HL-60 (cell line): ENCODE measurements around the gene OTOS.

Experiments used
- DNase-seq, 2 experiments: peaks; one replicate each; pipeline ENCODE4 v3.0.0-alpha.2; 2010 to 2020; ENCODE audit warnings: low read depth in 1 of 2, low spot score in 1 of 2
- H3K27ac ChIP-seq: fragments of 250-450 bp; sonication (Bioruptor Pico); replicated peaks from 2 replicates; pipeline ENCODE4 v1.5.1; 2020; ENCODE audit warnings: mild to moderate bottlenecking, moderate library complexity
- H3K27me3 ChIP-seq: fragments of 250-450 bp; sonication (Bioruptor Pico); 2 replicates; pipeline ENCODE4 v1.5.1; 2021; ENCODE audit warnings: mild to moderate bottlenecking, moderate library complexity; ENCODE audit not compliant: insufficient read depth, poor library complexity, severe bottlenecking
- H3K4me3 ChIP-seq: replicated peaks from 2 replicates; pipeline ENCODE4 v1.5.1; 2011; ENCODE audit warnings: mild to moderate bottlenecking, control low read depth, low read length; ENCODE audit not compliant: insufficient read depth
- GABPA ChIP-seq: IDR thresholded peaks from 2 replicates; pipeline ENCODE4 v1.6.1; 2012; ENCODE audit warnings: low read depth
- POLR2AphosphoS5 ChIP-seq: IDR thresholded peaks from 2 replicates; pipeline ENCODE4 v1.6.1; 2012; ENCODE audit warnings: low read depth
- SPI1 ChIP-seq: IDR thresholded peaks from 2 replicates; pipeline ENCODE4 v1.6.1; 2012; ENCODE audit warnings: low read depth, mild to moderate bottlenecking, borderline replicate concordance
- TF ChIP-seq, protein P1 (sequence below): IDR thresholded peaks from 2 replicates; pipeline ENCODE4 v1.6.1; 2012; ENCODE audit warnings: low read depth; ENCODE audit not compliant: insufficient replicate concordance
- TF ChIP-seq, protein P2 (sequence below): IDR thresholded peaks from one replicate; pipeline ENCODE4 v1.5.1; 2011; ENCODE audit warnings: low read length, control low read depth, inconsistent platforms; ENCODE audit not compliant: insufficient read depth

Gene OTOS

DNA sequence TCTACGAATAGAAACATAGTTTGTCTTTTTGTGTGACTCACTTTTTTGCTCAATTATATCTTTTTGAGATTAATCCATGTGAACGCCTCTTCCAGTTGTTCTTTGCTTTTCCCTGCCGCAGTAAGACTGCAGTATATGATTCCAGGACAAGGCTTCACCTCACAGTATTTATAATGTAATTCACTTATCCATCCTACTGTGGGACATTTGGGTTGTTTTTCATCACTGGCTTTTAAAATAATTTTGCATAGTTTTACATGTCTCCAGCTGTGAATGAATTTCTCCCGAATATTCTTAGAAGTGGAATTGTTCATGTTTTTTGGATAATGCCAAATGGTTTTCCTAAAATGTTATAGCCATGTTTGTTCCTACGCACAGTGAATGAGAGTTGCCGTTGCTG lies 26.2 kb downstream of the OTOS start:
- Histone ChIP-seq H3K4me3 (no peak overlapping the region), H3K27me3 (peaks cover 6% of the 10 kb centered on the region), H3K27ac (no peak overlapping the region)
- DNase-seq: no peak
- TF ChIP-seq, protein P1, sequence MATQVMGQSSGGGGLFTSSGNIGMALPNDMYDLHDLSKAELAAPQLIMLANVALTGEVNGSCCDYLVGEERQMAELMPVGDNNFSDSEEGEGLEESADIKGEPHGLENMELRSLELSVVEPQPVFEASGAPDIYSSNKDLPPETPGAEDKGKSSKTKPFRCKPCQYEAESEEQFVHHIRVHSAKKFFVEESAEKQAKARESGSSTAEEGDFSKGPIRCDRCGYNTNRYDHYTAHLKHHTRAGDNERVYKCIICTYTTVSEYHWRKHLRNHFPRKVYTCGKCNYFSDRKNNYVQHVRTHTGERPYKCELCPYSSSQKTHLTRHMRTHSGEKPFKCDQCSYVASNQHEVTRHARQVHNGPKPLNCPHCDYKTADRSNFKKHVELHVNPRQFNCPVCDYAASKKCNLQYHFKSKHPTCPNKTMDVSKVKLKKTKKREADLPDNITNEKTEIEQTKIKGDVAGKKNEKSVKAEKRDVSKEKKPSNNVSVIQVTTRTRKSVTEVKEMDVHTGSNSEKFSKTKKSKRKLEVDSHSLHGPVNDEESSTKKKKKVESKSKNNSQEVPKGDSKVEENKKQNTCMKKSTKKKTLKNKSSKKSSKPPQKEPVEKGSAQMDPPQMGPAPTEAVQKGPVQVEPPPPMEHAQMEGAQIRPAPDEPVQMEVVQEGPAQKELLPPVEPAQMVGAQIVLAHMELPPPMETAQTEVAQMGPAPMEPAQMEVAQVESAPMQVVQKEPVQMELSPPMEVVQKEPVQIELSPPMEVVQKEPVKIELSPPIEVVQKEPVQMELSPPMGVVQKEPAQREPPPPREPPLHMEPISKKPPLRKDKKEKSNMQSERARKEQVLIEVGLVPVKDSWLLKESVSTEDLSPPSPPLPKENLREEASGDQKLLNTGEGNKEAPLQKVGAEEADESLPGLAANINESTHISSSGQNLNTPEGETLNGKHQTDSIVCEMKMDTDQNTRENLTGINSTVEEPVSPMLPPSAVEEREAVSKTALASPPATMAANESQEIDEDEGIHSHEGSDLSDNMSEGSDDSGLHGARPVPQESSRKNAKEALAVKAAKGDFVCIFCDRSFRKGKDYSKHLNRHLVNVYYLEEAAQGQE: no peak
- TF ChIP-seq, protein P2, sequence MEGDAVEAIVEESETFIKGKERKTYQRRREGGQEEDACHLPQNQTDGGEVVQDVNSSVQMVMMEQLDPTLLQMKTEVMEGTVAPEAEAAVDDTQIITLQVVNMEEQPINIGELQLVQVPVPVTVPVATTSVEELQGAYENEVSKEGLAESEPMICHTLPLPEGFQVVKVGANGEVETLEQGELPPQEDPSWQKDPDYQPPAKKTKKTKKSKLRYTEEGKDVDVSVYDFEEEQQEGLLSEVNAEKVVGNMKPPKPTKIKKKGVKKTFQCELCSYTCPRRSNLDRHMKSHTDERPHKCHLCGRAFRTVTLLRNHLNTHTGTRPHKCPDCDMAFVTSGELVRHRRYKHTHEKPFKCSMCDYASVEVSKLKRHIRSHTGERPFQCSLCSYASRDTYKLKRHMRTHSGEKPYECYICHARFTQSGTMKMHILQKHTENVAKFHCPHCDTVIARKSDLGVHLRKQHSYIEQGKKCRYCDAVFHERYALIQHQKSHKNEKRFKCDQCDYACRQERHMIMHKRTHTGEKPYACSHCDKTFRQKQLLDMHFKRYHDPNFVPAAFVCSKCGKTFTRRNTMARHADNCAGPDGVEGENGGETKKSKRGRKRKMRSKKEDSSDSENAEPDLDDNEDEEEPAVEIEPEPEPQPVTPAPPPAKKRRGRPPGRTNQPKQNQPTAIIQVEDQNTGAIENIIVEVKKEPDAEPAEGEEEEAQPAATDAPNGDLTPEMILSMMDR: no peak
- TF ChIP-seq SPI1 (no peak), GABPA (no peak), POLR2AphosphoS5 (no peak)

DNA sequence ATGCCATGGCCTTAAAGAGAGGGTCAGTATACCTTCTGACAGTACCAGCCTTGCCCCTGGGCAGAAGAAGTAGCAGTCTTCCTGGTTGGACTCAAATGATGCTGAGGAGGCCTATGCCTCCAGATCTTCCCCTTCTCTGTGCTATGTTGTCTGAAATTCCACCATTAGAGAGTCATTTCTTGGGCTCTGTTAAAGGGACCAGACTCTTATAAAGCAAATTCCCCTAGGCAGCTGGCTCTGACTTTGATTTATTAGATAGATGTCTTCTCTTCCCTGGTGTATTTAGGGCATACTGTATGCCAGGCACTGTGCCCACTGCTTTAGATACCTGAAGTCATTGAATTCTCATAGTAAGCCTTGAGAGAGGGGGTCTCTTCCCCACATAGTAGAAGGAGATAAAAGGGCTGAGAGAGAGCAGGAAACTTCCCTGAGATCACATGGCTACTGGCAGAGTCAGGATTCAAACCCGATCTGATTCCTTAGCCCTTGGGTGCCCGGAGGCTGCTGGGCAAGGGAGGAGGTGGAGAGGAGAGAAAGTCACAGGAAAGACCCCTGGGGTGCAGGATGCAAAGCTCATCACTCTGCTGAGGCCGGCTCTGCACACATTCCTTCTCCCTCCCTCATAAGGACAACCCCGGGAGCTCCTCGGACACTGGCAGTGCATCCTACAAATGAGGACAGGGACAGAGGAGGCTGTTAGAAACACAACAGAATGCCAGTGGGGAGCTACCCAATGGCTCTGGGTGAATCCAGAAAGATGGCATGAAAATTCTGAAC lies 27.4 kb downstream of the OTOS start:
- TF ChIP-seq SPI1 (no peak), GABPA (no peak), POLR2AphosphoS5 (no peak)
- TF ChIP-seq, protein P2: no peak
- TF ChIP-seq, protein P1: no peak
- Histone ChIP-seq H3K27ac (no peak overlapping the region), H3K4me3 (no peak overlapping the region), H3K27me3 (peaks cover 6% of the 10 kb centered on the region)
- no peak for DNase-seq

DNA sequence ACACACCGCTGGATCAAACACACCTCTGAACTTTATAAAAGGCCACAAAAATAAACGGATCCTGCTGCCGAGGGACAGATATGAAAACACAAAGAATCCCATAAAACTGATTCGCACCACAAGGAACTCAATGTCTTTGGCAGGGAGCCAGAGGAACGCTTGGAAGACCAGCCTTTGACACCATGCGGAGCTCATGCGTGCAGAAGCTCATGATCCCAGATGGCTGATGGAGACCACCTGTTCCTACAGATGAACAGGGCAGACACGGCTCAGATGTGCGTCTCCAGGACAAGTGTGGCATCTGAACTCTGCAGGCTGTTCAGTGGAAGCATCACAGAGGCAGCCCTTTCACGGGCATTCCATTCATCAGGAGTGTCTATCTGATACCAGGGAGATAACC lies 29.2 kb downstream of the OTOS start:
- Histone ChIP-seq H3K4me3 (no peak overlapping the region), H3K27ac (no peak overlapping the region), H3K27me3 (peaks cover 6% of the 10 kb centered on the region)
- DNase-seq: no peak
- TF ChIP-seq, protein P1: no peak
- TF ChIP-seq POLR2AphosphoS5: no peak
- no peak for TF ChIP-seq SPI1
- no peak for TF ChIP-seq GABPA
- TF ChIP-seq, protein P2: no peak
